Measurements from ENCODE around the gene CXCR1.

DNA sequence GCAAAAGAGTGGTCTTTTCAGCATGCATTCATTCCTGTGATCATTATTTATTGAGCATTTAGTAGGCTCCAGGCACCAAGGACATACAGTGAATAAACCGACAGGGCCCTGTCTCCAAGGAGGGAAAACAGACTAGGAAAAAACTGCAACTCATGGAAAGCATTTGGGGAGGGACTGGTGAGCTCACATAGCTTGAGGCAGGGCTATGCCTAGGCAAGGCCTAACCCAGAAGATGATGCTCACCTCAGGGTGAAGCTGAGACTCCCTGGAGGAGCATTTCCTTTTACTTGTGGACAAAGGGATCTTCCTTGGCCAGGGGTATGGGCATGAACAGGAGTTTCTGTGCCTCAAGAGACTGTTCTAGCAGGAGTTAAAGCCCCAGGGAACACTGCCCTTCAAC is 3.9 kb downstream of the CXCR1 start:
- TF ChIP-seq TAF1 (IDR thresholded peaks at IDR 0.05; ENCODE audit: borderline replicate concordance, low read depth, low read length) (no peak), CTCF (IDR thresholded peaks at IDR 0.05) (no peak), REST (IDR thresholded peaks at IDR 0.05; ENCODE audit: low read depth, low read length) (no peak)

Measured in SK-N-SH (cell line).